Skeletal muscle cell (primary cell): Measurements from ENCODE around the gene TASP1.
"Not testable (repeated sequence)": the region's sequence is repeated elsewhere in the genome, so short reads cannot be mapped to it uniquely, and the experiment has no call there.

Experiments used
- DNase-seq: peaks from one replicate; pipeline ENCODE4 v3.0.0-alpha.2; 2010; ENCODE audit warnings: low read depth
- H3K4me3 ChIP-seq: 2 replicates; pipeline ENCODE4 v1.5.1; 2011; ENCODE audit warnings: low read depth, mild to moderate bottlenecking, control low read depth, low read length, moderate library complexity

TASP1 gene

DNA sequence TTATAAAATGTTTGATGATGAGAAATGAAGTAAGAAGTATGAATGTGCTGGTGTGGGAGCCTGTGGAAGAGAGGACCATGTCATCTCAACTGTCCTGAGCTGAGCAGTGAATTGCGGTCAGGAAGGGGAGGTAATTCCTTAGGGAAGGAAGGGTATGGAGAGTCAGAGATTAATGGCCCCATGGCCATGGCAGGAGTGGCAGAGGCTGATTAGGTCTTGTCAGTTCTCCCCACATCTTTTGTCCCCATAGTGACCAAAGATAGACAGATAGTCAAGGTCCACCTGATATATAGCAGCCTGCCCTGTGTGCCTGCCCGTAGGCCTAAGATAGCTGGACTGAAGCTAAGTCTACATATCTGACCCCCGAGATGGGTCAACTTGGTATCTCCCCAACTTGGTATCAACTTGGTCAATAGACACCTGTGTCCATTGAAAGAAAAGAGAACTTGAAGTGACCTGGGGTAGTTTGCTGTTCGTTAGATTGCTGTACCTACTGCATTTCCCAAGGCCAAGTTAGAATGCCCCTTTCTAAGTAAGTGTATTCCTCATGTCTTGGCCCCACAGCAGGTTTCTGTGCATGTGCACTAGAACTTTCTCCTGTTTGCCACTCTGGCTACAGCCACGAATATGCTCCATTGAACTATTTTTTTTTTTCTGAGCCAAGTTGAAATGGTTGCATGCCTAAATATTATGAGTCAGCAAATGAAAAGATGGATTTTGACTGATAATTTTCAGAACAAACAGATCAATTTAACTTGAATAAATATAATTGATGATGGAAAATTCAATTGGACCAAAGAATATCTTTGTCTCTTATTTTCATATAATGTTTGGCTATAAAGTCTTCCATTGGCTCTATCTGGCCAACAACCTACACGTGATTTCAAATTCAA is 274.2 kb downstream of the TASP1 start:
- DNase-seq, result no peak
- no peak overlapping the region for H3K4me3 ChIP-seq

DNA sequence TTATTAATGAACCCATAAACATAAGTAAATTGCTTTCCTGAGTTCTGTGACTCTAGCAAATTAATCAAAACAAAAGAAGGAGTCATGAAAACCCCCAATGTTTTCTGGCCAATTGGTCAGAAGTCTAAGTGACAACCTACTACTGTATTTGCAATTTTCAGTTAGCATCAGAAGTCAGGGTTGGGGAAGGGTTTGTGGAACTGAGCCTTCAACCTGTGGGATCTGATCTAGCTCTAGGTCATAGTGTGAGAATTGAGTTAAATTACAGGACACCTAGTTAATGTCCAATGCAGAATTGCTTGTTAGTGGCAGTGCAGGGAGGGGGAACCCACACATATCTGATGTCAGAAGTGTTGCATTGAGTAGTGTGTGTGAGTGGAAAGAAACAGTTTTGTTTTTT is 275.3 kb downstream of the TASP1 start:
- no peak for DNase-seq

DNA sequence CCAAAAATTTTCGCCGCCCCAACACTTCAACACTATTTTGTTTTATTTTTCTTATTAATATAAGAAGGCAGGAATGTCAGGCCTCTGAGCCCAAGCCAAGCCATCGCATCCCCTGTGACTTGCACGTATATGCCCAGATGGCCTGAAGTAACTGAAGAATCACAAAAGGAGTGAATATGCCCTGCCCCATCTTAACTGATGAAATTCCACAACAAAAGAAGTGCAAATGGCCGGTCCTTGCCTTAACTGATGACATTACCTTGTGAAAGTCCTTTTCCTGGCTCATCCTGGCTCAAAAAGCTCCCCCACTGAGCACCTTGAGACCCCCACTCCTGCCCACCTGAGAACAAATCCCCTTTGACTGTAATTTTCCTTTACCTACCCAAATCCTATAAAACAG is 276.6 kb downstream of the TASP1 start:
- DNase-seq, H3K4me3 ChIP-seq: not testable (repeated sequence)

More for the DNA sequence above, 275.3 kb downstream of the TASP1 start:
- no peak overlapping the region for H3K4me3 ChIP-seq

DNA sequence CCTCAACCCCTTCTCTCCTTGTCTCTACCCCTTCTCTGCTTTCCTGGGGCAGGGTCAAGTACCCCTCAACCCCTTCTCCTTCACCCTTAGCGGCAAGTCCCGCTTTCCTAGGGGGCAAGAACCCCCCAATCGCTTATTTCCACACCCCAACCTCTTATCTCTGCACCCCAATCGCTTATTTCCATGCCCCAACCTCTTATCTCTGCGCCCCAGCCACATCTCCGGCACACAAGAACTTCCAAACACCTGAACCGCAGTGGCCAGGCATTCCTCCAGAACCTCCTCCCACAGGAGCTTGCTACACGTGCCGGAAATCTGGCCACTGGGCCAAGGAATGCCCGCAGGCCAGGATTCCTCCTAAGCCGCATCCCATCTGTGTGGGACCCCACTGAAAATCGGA is 279.8 kb downstream of the TASP1 start:
- not testable (repeated sequence) for H3K4me3 ChIP-seq, DNase-seq

DNA sequence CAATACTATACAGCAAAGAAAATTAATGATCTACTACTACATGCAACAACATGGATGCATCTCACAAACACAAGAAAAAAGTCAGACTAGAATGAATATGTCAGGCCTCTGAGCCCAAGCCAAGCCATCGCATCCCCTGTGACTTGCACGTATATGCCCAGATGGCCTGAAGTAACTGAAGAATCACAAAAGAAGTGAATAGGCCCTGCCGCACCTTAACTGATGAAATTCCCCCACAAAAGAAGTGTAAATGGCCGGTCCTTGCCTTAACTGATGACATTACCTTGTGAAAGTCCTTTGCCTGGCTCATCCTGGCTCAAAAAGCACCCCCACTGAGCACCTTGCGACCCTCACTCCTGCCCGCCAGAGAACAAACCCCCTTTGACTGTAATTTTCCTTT is 280.9 kb downstream of the TASP1 start:
- H3K4me3 ChIP-seq, DNase-seq: not testable (repeated sequence)

DNA sequence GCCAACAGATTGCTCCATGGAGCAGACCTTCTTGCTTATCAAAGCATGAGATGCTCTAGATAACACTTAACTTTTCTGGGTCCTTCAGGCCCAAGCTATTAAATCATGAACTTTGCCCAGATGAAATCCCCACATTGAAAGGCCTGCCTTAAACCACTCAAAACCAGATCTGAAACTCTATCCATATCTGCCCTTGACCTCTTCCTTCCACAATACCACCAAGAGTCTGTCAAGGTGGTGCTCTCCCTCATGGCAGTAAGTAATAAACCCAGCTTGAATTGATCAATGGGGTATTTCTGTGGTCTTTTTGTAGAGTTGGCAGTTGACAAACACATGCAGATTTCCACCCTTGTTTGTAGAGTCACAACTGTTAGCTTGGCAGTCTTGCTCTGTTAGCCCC is 282.1 kb downstream of the TASP1 start:
- H3K4me3 ChIP-seq, result no peak overlapping the region
- DNase-seq, result no peak

DNA sequence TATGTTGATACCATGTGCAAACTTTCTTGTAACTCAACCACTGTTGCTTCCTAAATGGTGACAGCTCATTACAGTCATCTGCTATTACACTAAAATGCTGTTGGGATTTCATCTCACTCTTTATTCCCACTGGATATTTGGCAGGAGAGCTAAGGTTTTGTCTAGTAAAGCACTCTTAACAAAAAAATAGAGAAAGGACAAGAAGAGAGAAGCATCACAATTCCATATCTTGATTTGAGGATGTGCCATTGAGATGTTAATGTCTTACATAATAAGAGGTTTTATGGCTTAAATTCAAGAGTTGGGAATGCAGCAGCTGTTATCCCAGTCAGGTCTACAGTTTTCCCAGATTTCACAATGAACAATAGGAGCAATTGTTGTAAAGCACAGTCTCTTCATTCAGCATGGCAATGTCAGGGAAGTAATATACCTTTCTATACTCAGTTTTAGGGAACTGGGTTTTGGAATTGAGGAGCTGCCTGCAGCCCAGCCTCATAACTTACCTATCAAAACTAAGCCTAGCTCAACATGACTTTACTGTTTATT is 282.7 kb downstream of the TASP1 start:
- no peak for DNase-seq
- no peak overlapping the region for H3K4me3 ChIP-seq

DNA sequence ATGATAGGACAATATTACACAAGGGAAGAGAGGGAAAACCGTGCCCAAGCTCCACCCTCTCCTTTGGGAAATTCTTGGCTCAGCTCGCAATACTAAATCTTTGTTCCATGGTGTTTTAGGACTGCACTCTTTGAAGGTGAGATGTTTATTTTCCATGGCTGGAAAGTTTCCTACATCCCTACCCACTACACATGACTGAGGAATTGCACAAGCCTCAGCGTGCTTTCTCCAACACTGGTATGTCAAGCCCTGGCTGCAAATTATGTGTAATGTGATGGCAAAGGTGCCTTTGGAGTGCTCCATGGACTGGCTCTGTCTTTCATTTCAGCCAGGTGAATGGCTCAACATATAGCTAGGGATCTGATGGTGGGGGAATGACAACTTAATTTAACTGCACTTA is 283.3 kb downstream of the TASP1 start:
- DNase-seq, result no peak
- H3K4me3 ChIP-seq, result no peak overlapping the region

DNA sequence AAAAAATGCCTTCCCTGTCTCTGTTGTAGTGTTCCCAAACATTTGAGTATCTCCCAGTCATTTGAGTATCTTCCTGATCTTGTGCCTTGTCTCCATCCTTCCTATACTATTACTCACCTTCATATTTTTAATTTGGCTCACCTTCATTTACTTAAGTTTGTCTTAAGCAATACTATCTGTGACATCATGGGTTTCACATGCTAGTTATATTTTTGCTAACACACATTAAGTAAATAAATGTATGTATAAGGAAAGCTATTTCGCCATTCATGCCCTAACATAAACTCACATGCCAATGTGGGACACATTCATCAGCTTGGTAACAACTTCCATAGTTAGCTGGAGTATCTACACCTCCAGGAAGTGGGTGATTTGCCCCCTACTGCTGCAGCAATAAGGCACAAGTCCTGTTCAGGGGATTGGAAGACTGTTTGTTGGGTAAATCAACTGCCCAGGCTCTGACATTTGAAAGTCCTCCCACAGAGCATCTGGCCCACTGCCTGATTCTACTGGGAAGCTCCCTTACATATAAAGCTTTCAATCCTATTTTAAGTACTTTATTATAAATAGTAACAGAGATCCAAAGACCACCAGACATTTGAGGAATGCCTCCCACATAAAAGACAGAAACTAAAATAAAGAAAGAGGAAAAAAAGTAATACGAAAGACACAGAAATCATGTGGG is 285.3 kb downstream of the TASP1 start:
- no peak for DNase-seq
- H3K4me3 ChIP-seq, result no peak overlapping the region

DNA sequence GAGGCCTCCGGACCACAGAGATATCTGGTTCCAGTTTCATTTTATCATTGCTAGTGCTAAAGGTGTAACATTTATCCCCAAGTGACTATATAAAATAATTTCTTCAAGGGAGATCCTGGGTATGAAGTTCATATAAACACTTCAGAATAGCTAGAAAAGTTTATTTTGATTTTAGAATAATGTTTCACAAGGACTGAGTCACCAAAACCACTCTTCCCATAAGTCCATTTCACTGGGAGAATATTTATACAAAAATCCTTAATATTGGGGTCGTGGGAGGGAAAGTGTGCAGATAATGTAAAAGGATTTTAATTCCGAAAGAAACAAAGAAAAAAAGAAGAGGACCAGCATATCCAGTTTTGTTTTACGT is 289.5 kb downstream of the TASP1 start:
- no peak for DNase-seq
- no peak overlapping the region for H3K4me3 ChIP-seq

DNA sequence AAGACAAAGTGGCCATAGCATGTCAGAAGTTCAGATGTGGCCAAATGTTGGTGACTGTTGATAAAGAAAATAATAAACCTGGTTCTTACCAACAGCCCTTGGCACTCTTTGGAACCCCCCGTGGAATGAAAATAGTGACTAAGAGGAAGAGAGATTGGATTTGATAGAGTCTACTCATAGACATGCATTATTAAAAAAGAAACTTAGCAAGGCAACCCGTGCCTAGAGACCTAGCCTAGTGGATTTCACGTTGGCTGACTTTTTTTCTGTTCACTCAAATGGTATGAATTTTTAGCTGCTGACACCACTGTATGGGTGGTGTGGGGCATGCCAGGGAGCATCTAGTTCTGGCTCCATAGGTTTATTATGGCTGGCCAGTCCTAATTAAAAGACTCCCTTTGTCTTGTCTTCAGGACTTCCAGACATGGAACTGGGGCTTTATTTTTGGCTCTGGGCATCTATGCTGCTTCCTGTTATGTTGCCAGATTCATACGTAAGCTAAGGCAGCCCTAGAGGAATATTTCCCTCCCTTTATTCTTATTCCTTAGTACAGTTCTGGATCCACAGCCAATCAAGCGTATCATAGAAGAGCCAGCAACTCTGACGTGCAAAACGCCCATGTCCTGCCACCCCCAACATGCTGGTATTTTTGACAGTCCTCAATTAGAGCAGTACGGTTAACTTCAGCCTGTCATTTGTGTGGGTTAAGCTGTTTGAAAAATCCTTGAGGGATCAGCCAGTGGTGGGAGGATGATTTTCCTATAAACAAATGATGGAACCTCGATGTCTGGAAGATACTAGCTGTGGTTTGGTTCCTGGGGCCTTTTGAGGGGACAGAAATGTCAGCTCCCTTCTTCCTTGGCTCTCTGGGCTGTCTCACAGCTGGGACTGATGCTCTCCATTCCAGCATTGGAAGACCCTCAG is 290.2 kb downstream of the TASP1 start:
- no peak overlapping the region for H3K4me3 ChIP-seq
- no peak for DNase-seq

DNA sequence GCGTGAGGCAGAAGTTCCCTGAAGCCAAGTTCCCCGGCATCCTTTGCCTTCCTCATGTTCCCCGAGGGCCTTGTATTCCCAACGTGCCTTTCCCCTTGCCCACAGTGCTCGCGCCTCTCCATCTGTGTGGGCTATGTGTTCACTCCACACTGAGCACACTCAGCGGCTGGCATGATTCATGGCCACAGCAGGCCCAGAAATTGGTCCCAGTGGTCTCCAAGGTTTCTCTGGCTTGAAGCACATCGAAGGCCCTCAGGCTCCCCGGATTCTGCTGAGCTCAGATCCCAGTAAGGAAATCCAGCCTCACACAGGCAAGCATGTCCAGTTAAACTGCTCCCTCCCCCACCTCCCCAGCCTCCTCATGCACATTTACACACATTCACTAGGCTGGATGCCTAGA is 294.1 kb downstream of the TASP1 start:
- H3K4me3 ChIP-seq, result no peak overlapping the region
- DNase-seq, result no peak

DNA sequence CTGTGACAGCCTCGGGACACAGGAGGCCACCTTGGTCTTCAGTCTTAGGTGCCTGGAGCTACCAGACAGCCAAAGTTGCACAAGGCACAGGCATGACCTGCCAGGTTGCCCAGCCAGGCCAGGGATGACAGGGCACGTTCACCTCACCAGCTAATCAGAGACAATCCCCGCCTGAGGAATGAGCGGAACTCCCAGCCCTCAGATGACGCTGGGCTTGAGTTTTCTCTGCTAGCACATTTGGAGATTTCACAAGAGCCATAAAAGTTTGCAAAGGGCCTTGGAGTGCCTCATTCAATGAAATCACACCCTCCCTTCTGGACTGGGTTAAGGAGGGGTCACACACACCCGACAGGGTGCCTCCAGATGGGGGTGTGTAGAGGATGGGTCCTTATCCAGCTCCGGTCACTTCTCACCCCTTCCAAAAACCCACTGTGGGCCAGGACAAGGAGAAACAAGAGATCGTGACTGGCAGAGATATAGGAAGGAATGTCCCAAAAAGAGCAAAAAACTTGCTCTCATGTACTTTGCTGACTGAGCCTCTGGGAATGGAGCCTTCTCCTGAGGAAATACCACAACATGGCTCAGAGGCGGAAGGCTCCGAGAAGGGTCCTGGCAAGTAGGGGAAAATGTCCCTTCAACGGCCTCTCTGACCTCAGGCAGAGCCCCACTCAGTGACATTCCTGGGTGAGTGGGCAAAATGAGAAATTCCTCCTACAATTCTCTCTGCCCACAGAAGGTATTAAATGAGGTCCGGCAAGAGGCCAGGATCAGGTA is 296.1 kb downstream of the TASP1 start:
- no peak overlapping the region for H3K4me3 ChIP-seq
- no peak for DNase-seq

DNA sequence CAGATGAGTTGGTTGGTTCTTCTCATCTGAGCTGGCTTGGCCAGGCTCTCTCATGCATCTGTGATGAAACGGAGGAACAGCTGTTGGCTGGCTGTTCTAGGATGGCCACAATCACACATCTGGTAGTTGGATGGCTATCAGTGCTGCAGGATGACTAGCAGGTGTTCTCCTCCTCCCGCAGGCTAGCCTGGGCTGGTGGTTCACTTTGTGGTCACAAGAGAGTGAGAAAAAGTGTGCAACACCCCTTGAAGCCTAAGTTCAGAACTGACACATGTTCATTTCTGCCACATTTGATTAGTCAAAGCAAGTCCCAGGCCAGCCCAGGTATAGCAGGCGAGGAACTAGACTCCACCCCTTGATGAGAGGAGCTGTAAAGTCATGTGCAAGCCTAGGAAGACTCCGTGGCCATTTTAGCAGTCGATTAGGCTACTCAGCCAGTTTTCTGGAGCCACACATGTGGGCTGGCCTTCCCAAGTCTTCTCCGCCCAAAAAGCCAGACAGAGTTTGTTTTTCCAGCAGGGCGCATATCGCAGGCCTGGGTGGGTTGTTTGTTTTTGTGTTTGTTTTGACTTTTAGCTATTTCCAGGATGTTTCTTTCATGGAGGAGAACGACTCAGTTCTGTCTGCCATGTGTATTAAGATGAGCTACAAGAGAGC is 296.9 kb downstream of the TASP1 start:
- DNase-seq, result no peak
- no peak overlapping the region for H3K4me3 ChIP-seq

DNA sequence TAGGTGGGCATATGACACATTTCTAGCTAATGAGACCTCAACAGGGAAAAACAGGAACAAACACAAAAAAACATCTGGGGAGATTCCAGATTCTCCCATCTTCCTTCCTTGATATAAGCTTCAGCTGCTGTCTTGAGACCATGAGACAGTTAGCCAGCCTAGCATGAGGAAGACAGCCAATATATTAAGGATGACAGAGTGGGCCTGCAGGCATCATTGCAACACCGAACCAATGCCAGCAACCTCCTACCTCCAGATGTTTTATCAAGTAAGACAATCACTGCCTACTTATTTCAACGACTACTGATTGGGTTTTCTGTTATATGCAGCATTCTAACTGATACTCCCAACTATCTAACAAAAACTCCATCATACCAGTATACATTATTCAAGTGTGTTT is 298.6 kb downstream of the TASP1 start:
- no peak overlapping the region for H3K4me3 ChIP-seq
- DNase-seq, result no peak
